Measurements from ENCODE around the gene LSP1.
A peak's percentile ranks its signal among the peaks of the same experiment; 100 is the strongest.

Gene LSP1

GRCh38 chr11:1879342-1879940 lies 26.6 kb downstream of the LSP1 start:
- peaks cover 77% of the 10 kb centered on the region for H3K27me3 ChIP-seq (ENCODE audit: insufficient read depth, low read depth, severe bottlenecking)

GRCh38 chr11:1879941-1880720 lies 27.2 kb downstream of the LSP1 start:
- no peak for DNase-seq
- Histone ChIP-seq H3K27me3 (ENCODE audit: insufficient read depth, low read depth, severe bottlenecking) (peaks cover 79% of the 10 kb centered on the region), H3K4me3 (ENCODE audit: low read depth, low read length) (no peak overlapping the region), H3K36me3 (no peaks in the 10 kb centered on the region), H3K9me3 (ENCODE audit: severe bottlenecking) (no peaks in the 10 kb centered on the region), H3K27ac (no peak overlapping the region)
- TF ChIP-seq CTCF (IDR thresholded peaks at IDR 0.05; ENCODE audit: low read depth, low read length) = no peak

More at GRCh38 chr11:1879342-1879940, 26.6 kb downstream of the LSP1 start:
- H3K9me3 ChIP-seq (ENCODE audit: severe bottlenecking) = no peaks in the 10 kb centered on the region
- DNase-seq = no peak
- H3K4me3 ChIP-seq (ENCODE audit: low read depth, low read length) = no peak overlapping the region
- TF ChIP-seq CTCF (IDR thresholded peaks at IDR 0.05; ENCODE audit: low read depth, low read length) = no peak
- H3K27ac ChIP-seq = no peak overlapping the region
- H3K36me3 ChIP-seq = no peaks in the 10 kb centered on the region

- Histone ChIP-seq H3K9me3 (ENCODE audit: severe bottlenecking) (no peaks in the 10 kb centered on the region), H3K27me3 (ENCODE audit: insufficient read depth, low read depth, severe bottlenecking) (peaks cover 81% of the 10 kb centered on the region), H3K27ac (no peak overlapping the region), H3K36me3 (no peaks in the 10 kb centered on the region), H3K4me3 (ENCODE audit: low read depth, low read length) (no peak overlapping the region)
- TF ChIP-seq CTCF (IDR thresholded peaks at IDR 0.05; ENCODE audit: low read depth, low read length) = no peak
- no peak for DNase-seq
Measured at GRCh38 chr11:1880746-1881441, 28.0 kb downstream of the LSP1 start.

- no peak for TF ChIP-seq CTCF (IDR thresholded peaks at IDR 0.05; ENCODE audit: low read depth, low read length)
- Histone ChIP-seq H3K27ac (no peak overlapping the region), H3K27me3 (ENCODE audit: insufficient read depth, low read depth, severe bottlenecking) (peaks cover 76% of the 10 kb centered on the region), H3K36me3 (no peaks in the 10 kb centered on the region), H3K9me3 (ENCODE audit: severe bottlenecking) (no peaks in the 10 kb centered on the region), H3K4me3 (ENCODE audit: low read depth, low read length) (no peak overlapping the region)
- no peak for DNase-seq
Measured at GRCh38 chr11:1881442-1882264, 28.8 kb downstream of the LSP1 start.

- Histone ChIP-seq H3K36me3 (no peaks in the 10 kb centered on the region), H3K9me3 (ENCODE audit: severe bottlenecking) (no peaks in the 10 kb centered on the region), H3K4me3 (ENCODE audit: low read depth, low read length) (no peak overlapping the region), H3K27me3 (ENCODE audit: insufficient read depth, low read depth, severe bottlenecking) (peaks cover 83% of the 10 kb centered on the region), H3K27ac (no peak overlapping the region)
- TF ChIP-seq CTCF (IDR thresholded peaks at IDR 0.05; ENCODE audit: low read depth, low read length) = peak; percentile 93
- peak; percentile 80 for DNase-seq
Measured at GRCh38 chr11:1882265-1883238, 29.7 kb downstream of the LSP1 start.
